Gastrocnemius medialis (tissue), 4 donors: ENCODE results near the gene HOXC13. TPM values are rescaled to one million over a fixed set of nuclear protein-coding genes. Genes with fewer than 3 reads are reported as not detected.

Experiments
- ATAC-seq, 2 donors: fragments of 150-250 bp; one replicate each; pipeline ENCODE4 v1.9.1; 2016
- DNase-seq, 2 donors: peaks; one replicate each; pipeline ENCODE4 v3.0.0-alpha.2; 2019
- H3K27ac ChIP-seq, 4 donors: fragments of 200-600 bp; sonication (generic); 1 replicate in 1 of 4; 2 replicates in 3 of 4; pipeline ENCODE4 v1.5.1; 2016 to 2018; ENCODE audit warnings: mild to moderate bottlenecking in 2 of 4, moderate library complexity in 1 of 4
- H3K27me3 ChIP-seq, 3 donors: fragments of 200-600 bp; sonication (generic) in 2 of 3; 1 replicate in 1 of 3; 2 replicates in 2 of 3; pipeline versions ENCODE4 v1.5.1 to v1.6.0; 2016 to 2019; ENCODE audit warnings: mild to moderate bottlenecking in 1 of 3, moderate library complexity in 1 of 3
- H3K36me3 ChIP-seq, 2 donors: fragments of 200-600 bp; sonication (generic) in 1 of 2; one replicate each; pipeline ENCODE4 v1.5.1; 2017 to 2018
- H3K4me1 ChIP-seq, 2 donors: fragments of 200-600 bp; sonication (generic) in 1 of 2; one replicate each; pipeline ENCODE4 v1.5.1; 2016 to 2017; ENCODE audit warnings: mild to moderate bottlenecking in 2 of 2
- H3K4me3 ChIP-seq, 4 donors: fragments of 200-600 bp; sonication (generic) in 3 of 4; 1 replicate in 1 of 4; 2 replicates in 3 of 4; pipeline ENCODE4 v1.5.1; 2016 to 2019; ENCODE audit warnings: mild to moderate bottlenecking in 2 of 4
- H3K9me3 ChIP-seq, 3 donors: fragments of 200-600 bp; sonication (generic) in 2 of 3; 1 replicate in 1 of 3; 2 replicates in 2 of 3; pipeline ENCODE4 v1.5.1; 2016 to 2019
- CTCF ChIP-seq, 5 experiments: fragments of 450-650 bp in 3 of 5; fragments of 200-600 bp in 2 of 5; sonication (generic) in 2 of 5; IDR thresholded peaks in 4 of 5; conservative IDR thresholded peaks in 1 of 5; 1 replicate in 4 of 5; 2 replicates in 1 of 5; pipeline ENCODE4 v1.5.1; 2016 to 2019; ENCODE audit warnings: antibody characterized with exemption in 5 of 5, mild to moderate bottlenecking in 3 of 5, moderate library complexity in 3 of 5
- POLR2A ChIP-seq, 2 donors: fragments of 450-650 bp; IDR thresholded peaks; one replicate each; pipeline ENCODE4 v1.6.1; 2017; ENCODE audit warnings: antibody characterized with exemption in 2 of 2, mild to moderate bottlenecking in 2 of 2, moderate library complexity in 2 of 2
- in situ Hi-C, 4 donors: fragments of 200-750 bp; cut with MboI; loops; one replicate each; pipeline versions ENCODE4 v1.15.0 to v1.8.0; 2017; ENCODE audit warnings: low sequenced_read_pairs in 4 of 4
- intact Hi-C: fragments of 100-400 bp; cut with DNase I; formaldehyde crosslinking; loops from one replicate; pipeline ENCODE4 v1.15.1; 2023; ENCODE audit warnings: low total_unique reads
- total RNA-seq, 4 donors: library from RNA; depleted of rRNA; stranded (reverse); fragments of >200 nt; gene quantifications; one replicate each; pipeline versions ENCODE4 v1.1.0 to v1.2.3, GENCODE V29; 2016

Gene HOXC13
- total RNA-seq, 4 donors from 2014 or later, result 0.10 to 0.33 TPM; not detected in 2

DNA sequence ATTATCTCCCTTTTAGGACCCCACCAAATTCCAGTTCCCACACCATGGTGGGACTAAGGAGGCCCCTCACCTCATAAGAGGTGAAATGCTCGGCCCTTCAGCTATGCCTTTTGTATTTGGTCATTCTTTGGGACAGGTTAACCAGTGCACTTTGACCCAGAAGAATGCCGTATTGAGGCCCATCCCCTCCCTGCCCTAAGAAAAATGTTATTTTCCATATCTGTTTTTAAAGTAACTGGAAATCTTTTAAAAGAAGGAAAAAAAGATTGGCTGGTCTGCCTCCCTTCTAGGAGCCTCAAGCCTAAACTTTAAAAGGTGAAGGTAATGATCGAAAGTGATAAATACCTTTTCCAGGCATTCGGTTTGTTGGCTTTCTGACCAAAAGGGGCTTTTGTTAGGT, 5.7 kb upstream of the HOXC13 start:
- intact Hi-C loops (no loop called here), in situ Hi-C loops (no loop called here)
- ATAC-seq, result no peak

GRCh38 chr12:53935383-53936341, 3.0 kb upstream of the HOXC13 start:
- in situ Hi-C loops, result no loop called here
- ATAC-seq (no peak), DNase-seq (no peak)
- Histone ChIP-seq H3K4me3 (no peak overlapping the region), H3K36me3 (no peaks in the 10 kb centered on the region), H3K4me1 (peaks cover 0 to 8% of the 10 kb centered on the region in 2 donors), H3K9me3 (no peaks in the 10 kb centered on the region), H3K27ac (no peak overlapping the region), H3K27me3 (peaks cover 90 to 98% (median 96%) of the 10 kb centered on the region in 3 donors)
- no peak for TF ChIP-seq CTCF (IDR thresholded peaks at IDR 0.05 in 4 of 5, conservative IDR thresholded peaks at IDR 0.05 in 1 of 5)
- no peak for TF ChIP-seq POLR2A (IDR thresholded peaks at IDR 0.05)
- intact Hi-C loops, result no loop called here

More for the DNA sequence above, 5.7 kb upstream of the HOXC13 start:
- no peaks in the 10 kb centered on the region for H3K36me3 ChIP-seq
- H3K27me3 ChIP-seq, result peaks cover 90 to 98% (median 95%) of the 10 kb centered on the region in 3 donors
- TF ChIP-seq CTCF (IDR thresholded peaks at IDR 0.05 in 4 of 5, conservative IDR thresholded peaks at IDR 0.05 in 1 of 5), result no peak
- TF ChIP-seq POLR2A (IDR thresholded peaks at IDR 0.05), result no peak
- H3K4me1 ChIP-seq, result peaks cover 0 to 2% of the 10 kb centered on the region in 2 donors
- DNase-seq, result no peak
- H3K9me3 ChIP-seq, result no peaks in the 10 kb centered on the region
- H3K27ac ChIP-seq, result no peak overlapping the region
- H3K4me3 ChIP-seq, result no peak overlapping the region

GRCh38 chr12:53937099-53937498, 1.5 kb upstream of the HOXC13 start:
- Histone ChIP-seq H3K27me3 (peaks cover 89 to 98% (median 95%) of the 10 kb centered on the region in 3 donors), H3K36me3 (no peaks in the 10 kb centered on the region)
- in situ Hi-C loops, result no loop called here

GRCh38 chr12:53937596-53938325, 870 bp upstream of the HOXC13 start:
- H3K4me3 ChIP-seq, result peak overlapping the region; percentile 31 to 48 (median 45)
- TF ChIP-seq POLR2A (IDR thresholded peaks at IDR 0.05) (no peak), CTCF (IDR thresholded peaks at IDR 0.05 in 4 of 5, conservative IDR thresholded peaks at IDR 0.05 in 1 of 5) (no peak)
- in situ Hi-C loops (no loop called here), intact Hi-C loops (no loop called here)
- ATAC-seq (no peak), DNase-seq (no peak)
- H3K36me3 ChIP-seq, result no peaks in the 10 kb centered on the region
- H3K9me3 ChIP-seq, result no peaks in the 10 kb centered on the region
- peaks cover 90 to 98% (median 94%) of the 10 kb centered on the region in 3 donors for H3K27me3 ChIP-seq
- no peak overlapping the region for H3K27ac ChIP-seq
- peaks cover 0 to 8% of the 10 kb centered on the region in 2 donors for H3K4me1 ChIP-seq

More at GRCh38 chr12:53937099-53937498, 1.5 kb upstream of the HOXC13 start:
- TF ChIP-seq CTCF (IDR thresholded peaks at IDR 0.05 in 4 of 5, conservative IDR thresholded peaks at IDR 0.05 in 1 of 5) (no peak), POLR2A (IDR thresholded peaks at IDR 0.05) (no peak)
- DNase-seq (no peak), ATAC-seq (no peak)
- Histone ChIP-seq H3K9me3 (no peaks in the 10 kb centered on the region), H3K27ac (no peak overlapping the region), H3K4me3 (no peak overlapping the region), H3K4me1 (peaks cover 0 to 8% of the 10 kb centered on the region in 2 donors)
- intact Hi-C loops, result no loop called here
